ENCODE measurements around the gene ACOT7. TPM values are rescaled to one million over a fixed set of nuclear protein-coding genes. Genes with fewer than 3 reads are reported as not detected.

ACOT7 gene
- total and polyA plus RNA-seq, 2 donors (not counting 1 experiment from before 2014, with no cell fraction given) = 4.2 to 4.6 TPM

DNA sequence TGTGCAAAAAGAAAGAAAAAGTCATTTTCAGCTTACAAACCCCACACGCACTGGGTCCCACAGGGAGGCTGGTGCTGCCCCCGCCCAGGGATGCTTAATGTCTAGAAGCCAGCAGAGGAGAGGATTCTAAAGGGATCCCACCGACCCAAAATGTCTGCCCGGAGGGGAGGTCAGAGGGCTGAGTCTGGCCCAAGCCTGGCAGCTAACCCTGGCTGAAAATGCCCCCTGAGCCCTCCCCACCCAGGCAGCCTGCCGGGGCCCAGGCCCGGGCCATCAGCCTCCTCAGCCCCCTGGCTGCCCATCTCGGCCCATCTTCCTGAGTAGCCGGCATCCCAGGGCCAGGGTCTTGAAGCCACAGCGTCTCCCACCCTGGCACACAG, 33.5 kb downstream of the ACOT7 start:
- Histone ChIP-seq H3K27me3 (replicated peaks in 1 of 4; ENCODE audit: control extremely low read depth in 1 of 4, control insufficient read depth in 3 of 4, insufficient read depth in 4 of 4, low read length in 3 of 4) (no peaks in the 10 kb centered on the region), H3K36me3 (replicated peaks in 1 of 2; ENCODE audit: control extremely low read depth in 1 of 2, control insufficient read depth in 1 of 2, extremely low read depth in 1 of 2, insufficient read depth in 2 of 2, low read length in 1 of 2) (no peaks in the 10 kb centered on the region), H3K4me2 (replicated peaks; ENCODE audit: low read depth, low read length, poor library complexity, severe bottlenecking) (peak overlapping the region; percentile 67), H3K79me2 (ENCODE audit: control insufficient read depth, insufficient read depth, low read length) (no peaks in the 10 kb centered on the region), H3K4me3 (ENCODE audit: control extremely low read depth in 1 of 5, extremely low read depth in 1 of 5, insufficient read depth in 1 of 5, low read depth in 2 of 5, low read length in 4 of 5) (no peak overlapping the region), H2AFZ (ENCODE audit: insufficient read depth, low read depth, low read length, poor library complexity, severe bottlenecking) (peak overlapping the region; percentile 68), H3K27ac (ENCODE audit: low read length in 2 of 2) (peak overlapping the region in 1 of 2 donors; percentile 34), H3K4me1 (ENCODE audit: control insufficient read depth in 2 of 2, insufficient read depth in 2 of 2, low read length in 2 of 2) (peaks cover 21 to 30% of the 10 kb centered on the region in 2 donors), H3K9me3 (ENCODE audit: control extremely low read depth in 1 of 3, control insufficient read depth in 2 of 3, insufficient read depth in 1 of 3, low read length in 2 of 3) (no peaks in the 10 kb centered on the region), H3K9ac (ENCODE audit: low read length) (no peak overlapping the region), H4K20me1 (ENCODE audit: control insufficient read depth, insufficient read depth, low read length, poor library complexity, severe bottlenecking) (no peaks in the 10 kb centered on the region)
- WGBS (ENCODE audit: insufficient coverage) = 89% methylated on average over 7 of the region's 9 CpGs
- Mint-ChIP-seq H3K4me3 (peak overlapping the region; percentile 55), H3K4me1 (peaks cover 20% of the 10 kb centered on the region), H3K9me3 (ENCODE audit: insufficient read depth) (no peaks in the 10 kb centered on the region), H3K27me3 (no peaks in the 10 kb centered on the region), H3K27ac (peak overlapping the region; percentile 15)
- no peak for TF ChIP-seq EZH2 (IDR thresholded peaks at IDR 0.05; ENCODE audit: borderline replicate concordance, insufficient read depth, low read depth, low read length, poor library complexity, severe bottlenecking)
- TF ChIP-seq, protein P1, sequence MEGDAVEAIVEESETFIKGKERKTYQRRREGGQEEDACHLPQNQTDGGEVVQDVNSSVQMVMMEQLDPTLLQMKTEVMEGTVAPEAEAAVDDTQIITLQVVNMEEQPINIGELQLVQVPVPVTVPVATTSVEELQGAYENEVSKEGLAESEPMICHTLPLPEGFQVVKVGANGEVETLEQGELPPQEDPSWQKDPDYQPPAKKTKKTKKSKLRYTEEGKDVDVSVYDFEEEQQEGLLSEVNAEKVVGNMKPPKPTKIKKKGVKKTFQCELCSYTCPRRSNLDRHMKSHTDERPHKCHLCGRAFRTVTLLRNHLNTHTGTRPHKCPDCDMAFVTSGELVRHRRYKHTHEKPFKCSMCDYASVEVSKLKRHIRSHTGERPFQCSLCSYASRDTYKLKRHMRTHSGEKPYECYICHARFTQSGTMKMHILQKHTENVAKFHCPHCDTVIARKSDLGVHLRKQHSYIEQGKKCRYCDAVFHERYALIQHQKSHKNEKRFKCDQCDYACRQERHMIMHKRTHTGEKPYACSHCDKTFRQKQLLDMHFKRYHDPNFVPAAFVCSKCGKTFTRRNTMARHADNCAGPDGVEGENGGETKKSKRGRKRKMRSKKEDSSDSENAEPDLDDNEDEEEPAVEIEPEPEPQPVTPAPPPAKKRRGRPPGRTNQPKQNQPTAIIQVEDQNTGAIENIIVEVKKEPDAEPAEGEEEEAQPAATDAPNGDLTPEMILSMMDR (IDR thresholded peaks at IDR 0.05) = no peak
- intact Hi-C loops (cut with micrococcal nuclease) = no loop called here
- ChIA-PET CTCF (interaction anchor here (0.6 to 6.5 kb wide), 6 partner anchors 9 to 78 kb away, joined by 3 to 89 read pairs (median 5); partner anchors contain the start of gene ACOT7), POLR2A (no interaction called here)
- ATAC-seq (ENCODE audit: low read depth) (no peak), DNase-seq (no peak)

DNA sequence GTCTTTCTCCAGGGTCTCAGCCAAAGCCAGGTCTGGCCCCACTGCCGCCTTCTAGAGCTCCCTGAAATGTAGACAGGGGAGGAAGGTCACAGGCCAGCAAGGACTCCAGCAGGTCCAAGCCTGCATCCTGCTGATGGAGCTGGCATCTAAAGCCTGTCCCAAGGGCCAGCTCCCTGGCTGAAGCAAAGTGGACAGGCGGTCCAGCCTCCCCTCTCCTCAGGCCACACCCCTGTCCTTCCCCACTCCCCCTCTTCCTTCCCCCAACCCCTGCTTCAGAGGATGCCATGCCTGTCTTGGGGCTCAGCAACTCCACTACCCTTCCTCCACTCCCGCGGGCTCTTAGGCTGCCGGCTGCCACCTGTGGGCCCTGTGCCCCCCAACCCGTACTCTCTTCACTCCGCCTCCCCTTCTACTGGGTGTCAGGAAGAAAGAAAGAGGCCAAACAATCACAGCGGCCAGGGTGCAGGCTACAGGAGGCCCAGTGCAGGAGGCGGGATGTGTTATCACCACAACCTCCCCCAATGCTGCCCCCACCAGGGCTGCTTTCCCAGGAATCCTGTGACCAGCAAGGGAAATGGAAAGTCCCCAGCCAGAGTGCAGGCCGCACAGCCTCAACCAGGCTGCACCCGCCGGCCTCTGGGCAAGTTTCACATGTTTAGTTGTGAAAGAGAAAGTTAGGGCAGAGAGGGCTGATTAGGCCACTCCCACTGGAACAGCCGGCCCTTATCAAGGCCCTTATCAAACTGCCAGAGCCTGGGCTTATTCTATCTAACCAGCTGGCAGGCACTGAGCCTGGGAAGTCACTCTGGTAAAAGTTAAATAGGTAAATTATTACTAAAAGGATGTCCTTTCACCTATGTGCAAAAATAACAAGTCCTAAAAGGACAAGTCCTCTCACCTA, 34.1 kb downstream of the ACOT7 start:
- Mint-ChIP-seq H3K9me3 (ENCODE audit: insufficient read depth) (no peaks in the 10 kb centered on the region), H3K27me3 (no peaks in the 10 kb centered on the region), H3K4me1 (peaks cover 20% of the 10 kb centered on the region), H3K4me3 (peak overlapping the region; percentile 55), H3K27ac (peak overlapping the region; percentile 61)
- ChIA-PET CTCF (interaction anchor here (0.6 to 6.5 kb wide), 5 partner anchors 10 to 79 kb away, joined by 3 to 89 read pairs (median 7); no protein-coding TSS in a partner anchor), POLR2A (no interaction called here)
- no peaks in the 10 kb centered on the region for H3K27me3 ChIP-seq (replicated peaks in 1 of 4; ENCODE audit: control extremely low read depth in 1 of 4, control insufficient read depth in 3 of 4, insufficient read depth in 4 of 4, low read length in 3 of 4)
- no peaks in the 10 kb centered on the region for H3K9me3 ChIP-seq (ENCODE audit: control extremely low read depth in 1 of 3, control insufficient read depth in 2 of 3, insufficient read depth in 1 of 3, low read length in 2 of 3)
- H3K27ac ChIP-seq (ENCODE audit: low read length in 2 of 2) = peak overlapping the region; percentile 34 to 35
- ATAC-seq (ENCODE audit: low read depth) (peak; percentile 81), DNase-seq (peak; percentile 67)
- H3K9ac ChIP-seq (ENCODE audit: low read length) = peak overlapping the region; percentile 28
- H2AFZ ChIP-seq (ENCODE audit: insufficient read depth, low read depth, low read length, poor library complexity, severe bottlenecking) = peak overlapping the region; percentile 68
- H3K4me1 ChIP-seq (ENCODE audit: control insufficient read depth in 2 of 2, insufficient read depth in 2 of 2, low read length in 2 of 2) = peaks cover 21 to 30% of the 10 kb centered on the region in 2 donors
- H3K79me2 ChIP-seq (ENCODE audit: control insufficient read depth, insufficient read depth, low read length) = no peaks in the 10 kb centered on the region
- H3K36me3 ChIP-seq (replicated peaks in 1 of 2; ENCODE audit: control extremely low read depth in 1 of 2, control insufficient read depth in 1 of 2, extremely low read depth in 1 of 2, insufficient read depth in 2 of 2, low read length in 1 of 2) = no peaks in the 10 kb centered on the region
- peak overlapping the region in 3 of 5 experiments; percentile 20 to 31 (median 25) for H3K4me3 ChIP-seq (ENCODE audit: control extremely low read depth in 1 of 5, extremely low read depth in 1 of 5, insufficient read depth in 1 of 5, low read depth in 2 of 5, low read length in 4 of 5)
- H4K20me1 ChIP-seq (ENCODE audit: control insufficient read depth, insufficient read depth, low read length, poor library complexity, severe bottlenecking) = no peaks in the 10 kb centered on the region
- H3K4me2 ChIP-seq (replicated peaks; ENCODE audit: low read depth, low read length, poor library complexity, severe bottlenecking) = peak overlapping the region; percentile 67
- 41% methylated on average over 8 of the region's 13 CpGs for WGBS (ENCODE audit: insufficient coverage)
- intact Hi-C loops (cut with micrococcal nuclease) = loop anchor here (5.0 kb wide), 1 partner anchor 33 kb away; the partner anchor contains the start of gene ACOT7
- TF ChIP-seq EZH2 (IDR thresholded peaks at IDR 0.05; ENCODE audit: borderline replicate concordance, insufficient read depth, low read depth, low read length, poor library complexity, severe bottlenecking) = no peak
- TF ChIP-seq, protein P1 (IDR thresholded peaks at IDR 0.05) = no peak
